Endodermal cell (in vitro differentiated cells): Measurements from ENCODE around the gene EI24. TPM values are rescaled to one million over a fixed set of nuclear protein-coding genes. Genes with fewer than 3 reads are reported as not detected.
A peak's percentile ranks its signal among the peaks of the same experiment; 100 is the strongest.

Experiments used
- DNase-seq: peaks from one replicate; pipeline ENCODE4 v3.0.0-alpha.2; 2017
- H3K27ac ChIP-seq: 2 replicates; pipeline ENCODE4 v1.5.1; 2013; ENCODE audit warnings: mild to moderate bottlenecking, low read depth, low read length, moderate library complexity
- H3K27me3 ChIP-seq: 2 replicates; pipeline ENCODE4 v1.6.1; 2013; ENCODE audit warnings: mild to moderate bottlenecking, low read length, moderate library complexity; ENCODE audit not compliant: insufficient read depth, control insufficient read depth, poor library complexity, severe bottlenecking
- H3K36me3 ChIP-seq: 2 replicates; pipeline ENCODE4 v1.7.0; 2013; ENCODE audit warnings: mild to moderate bottlenecking, low read length, moderate library complexity; ENCODE audit not compliant: control insufficient read depth, insufficient read depth
- H3K4me1 ChIP-seq: one replicate; pipeline ENCODE4 v1.7.0; 2013; ENCODE audit warnings: low read length; ENCODE audit not compliant: control insufficient read depth, insufficient read depth
- H3K4me3 ChIP-seq: 2 replicates; pipeline ENCODE4 v1.5.1; 2013; ENCODE audit warnings: mild to moderate bottlenecking, low read length, moderate library complexity
- H3K9ac ChIP-seq: 2 replicates; pipeline ENCODE4 v1.6.1; 2013; ENCODE audit warnings: mild to moderate bottlenecking, low read length, moderate library complexity; ENCODE audit not compliant: poor library complexity, severe bottlenecking; ENCODE audit errors: extremely low read depth
- H3K9me3 ChIP-seq: 2 replicates; pipeline ENCODE4 v1.6.1; 2013; ENCODE audit warnings: mild to moderate bottlenecking, low read length, moderate library complexity; ENCODE audit not compliant: control insufficient read depth
- H3K27ac Mint-ChIP-seq: 2 replicates; pipeline ENCODE4 v1.8.0; 2020; ENCODE audit warnings: mixed read lengths
- H3K27me3 Mint-ChIP-seq: 2 replicates; pipeline ENCODE4 v1.8.0; 2021; ENCODE audit warnings: mild to moderate bottlenecking, mixed read lengths; ENCODE audit not compliant: insufficient read depth
- H3K36me3 Mint-ChIP-seq: 2 replicates; pipeline ENCODE4 v1.8.0; 2020; ENCODE audit warnings: low read depth, mixed read lengths
- H3K4me1 Mint-ChIP-seq: 2 replicates; pipeline ENCODE4 v1.8.0; 2020; ENCODE audit warnings: mixed read lengths
- H3K4me3 Mint-ChIP-seq: 2 replicates; pipeline ENCODE4 v1.8.0; 2020; ENCODE audit warnings: mild to moderate bottlenecking, moderate library complexity, mixed read lengths
- H3K9me3 Mint-ChIP-seq: 2 replicates; pipeline ENCODE4 v1.8.0; 2020; ENCODE audit warnings: mild to moderate bottlenecking, mixed read lengths
- WGBS, 2 experiments: methylation state at CpG; one replicate each; pipeline versions ENCODE4 v1.1.5 to v1.1.7; 2013; ENCODE audit warnings: missing lambda C conversion rate in 2 of 2, mixed read lengths in 1 of 2; ENCODE audit not compliant: insufficient coverage in 1 of 2, insufficient read length in 1 of 2; 5-methylcytosine and 5-hydroxymethylcytosine counted together
- total RNA-seq, 2 donors: library from RNA; stranded (reverse); fragmentation: NEBNext Ultra II Directional in 1 of 2; extraction: Animal tissue kit (Norgen Biotek cat#: 25700) in 1 of 2; gene quantifications; 2 replicates in 1 of 2; 3 replicates in 1 of 2; pipeline ENCODE4 v1.2.1, GENCODE V29; 2021
- TF ChIP-seq, protein P1 (sequence below): fragments of 200-600 bp; sonication (generic); conservative IDR thresholded peaks from 2 replicates; pipeline ENCODE4 v1.5.0; 2021; ENCODE audit warnings: antibody characterized with exemption, mild to moderate bottlenecking

The EI24 gene
- total RNA-seq, 2 donors from 2014 or later = 102 to 110 TPM

GRCh38 chr11:125621995-125622394, 52.7 kb downstream of the EI24 start:
- Histone ChIP-seq H3K27me3 (no peaks in the 10 kb centered on the region), H3K9ac (no peak overlapping the region), H3K4me1 (no peaks in the 10 kb centered on the region), H3K9me3 (no peaks in the 10 kb centered on the region), H3K36me3 (peaks cover 64% of the 10 kb centered on the region), H3K4me3 (no peak overlapping the region), H3K27ac (no peak overlapping the region)
- 92 to 100% methylated on average over 1 to 2 of the region's 2 CpGs for WGBS, 2 experiments
- Mint-ChIP-seq H3K4me1 (peaks cover 6% of the 10 kb centered on the region), H3K36me3 (peaks cover 45% of the 10 kb centered on the region), H3K27ac (peak overlapping the region; percentile 49), H3K9me3 (no peaks in the 10 kb centered on the region), H3K27me3 (no peaks in the 10 kb centered on the region), H3K4me3 (no peak overlapping the region)
- no peak for DNase-seq
- TF ChIP-seq, protein P1, sequence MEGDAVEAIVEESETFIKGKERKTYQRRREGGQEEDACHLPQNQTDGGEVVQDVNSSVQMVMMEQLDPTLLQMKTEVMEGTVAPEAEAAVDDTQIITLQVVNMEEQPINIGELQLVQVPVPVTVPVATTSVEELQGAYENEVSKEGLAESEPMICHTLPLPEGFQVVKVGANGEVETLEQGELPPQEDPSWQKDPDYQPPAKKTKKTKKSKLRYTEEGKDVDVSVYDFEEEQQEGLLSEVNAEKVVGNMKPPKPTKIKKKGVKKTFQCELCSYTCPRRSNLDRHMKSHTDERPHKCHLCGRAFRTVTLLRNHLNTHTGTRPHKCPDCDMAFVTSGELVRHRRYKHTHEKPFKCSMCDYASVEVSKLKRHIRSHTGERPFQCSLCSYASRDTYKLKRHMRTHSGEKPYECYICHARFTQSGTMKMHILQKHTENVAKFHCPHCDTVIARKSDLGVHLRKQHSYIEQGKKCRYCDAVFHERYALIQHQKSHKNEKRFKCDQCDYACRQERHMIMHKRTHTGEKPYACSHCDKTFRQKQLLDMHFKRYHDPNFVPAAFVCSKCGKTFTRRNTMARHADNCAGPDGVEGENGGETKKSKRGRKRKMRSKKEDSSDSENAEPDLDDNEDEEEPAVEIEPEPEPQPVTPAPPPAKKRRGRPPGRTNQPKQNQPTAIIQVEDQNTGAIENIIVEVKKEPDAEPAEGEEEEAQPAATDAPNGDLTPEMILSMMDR = no peak

- TF ChIP-seq, protein P1 = no peak
- no peak for DNase-seq
- Histone ChIP-seq H3K27me3 (no peaks in the 10 kb centered on the region), H3K9ac (no peak overlapping the region), H3K36me3 (peaks cover 56% of the 10 kb centered on the region), H3K27ac (no peak overlapping the region), H3K4me3 (no peak overlapping the region), H3K9me3 (no peaks in the 10 kb centered on the region), H3K4me1 (peaks cover 3% of the 10 kb centered on the region)
- no peaks in the 10 kb centered on the region for H3K9me3 Mint-ChIP-seq
- 89 to 95% methylated on average over 1 of the region's 1 CpG for WGBS, 2 experiments
- H3K27ac Mint-ChIP-seq = no peak overlapping the region
- H3K36me3 Mint-ChIP-seq = peaks cover 42% of the 10 kb centered on the region
- no peak overlapping the region for H3K4me3 Mint-ChIP-seq
- H3K4me1 Mint-ChIP-seq = peaks cover 11% of the 10 kb centered on the region
- no peaks in the 10 kb centered on the region for H3K27me3 Mint-ChIP-seq
These were observed 53.8 kb downstream of the EI24 start for GRCh38 chr11:125623064-125623463.

- 86% methylated on average over 9 of the region's 9 CpGs for WGBS, 2 experiments
These were observed 55.5 kb downstream of the EI24 start, which contains the start of gene CHEK1 for GRCh38 chr11:125624756-125625213. Gene CHEK1 (plus strand): TSS chr11:125625163. CDS start chr11:125626769, 1,606 bp downstream.

More at GRCh38 chr11:125624756-125625213, 55.5 kb downstream of the EI24 start, which contains the start of gene CHEK1:
- Histone ChIP-seq H3K27ac (peak within 1 kb of the TSS; percentile 96), H3K9me3 (no peaks in the 10 kb centered on the region), H3K4me3 (peak within 1 kb of the TSS; percentile 99), H3K27me3 (no peaks in the 10 kb centered on the region), H3K36me3 (peaks cover 50% of the 10 kb centered on the region), H3K9ac (peak within 1 kb of the TSS; percentile 92), H3K4me1 (peaks cover 4% of the 10 kb centered on the region)
- H3K4me1 Mint-ChIP-seq = peaks cover 11% of the 10 kb centered on the region
- H3K4me3 Mint-ChIP-seq = peak within 1 kb of the TSS; percentile 84
- no peaks in the 10 kb centered on the region for H3K27me3 Mint-ChIP-seq
- H3K27ac Mint-ChIP-seq = peak within 1 kb of the TSS; percentile 96
- H3K9me3 Mint-ChIP-seq = no peaks in the 10 kb centered on the region
- TF ChIP-seq, protein P1 = no peak
- H3K36me3 Mint-ChIP-seq = peaks cover 36% of the 10 kb centered on the region
- DNase-seq = peak; percentile 50
